IMR-90 (cell line): ENCODE data around the gene PRKAR1A. TPM values are rescaled to one million over a fixed set of nuclear protein-coding genes. Genes with fewer than 3 reads are reported as not detected.

Source experiments
- ATAC-seq: fragments of 200-7000 bp; cut with Tn5 transposase; 2 replicates; pipeline ENCODE4 v1.9.1; 2020; ENCODE audit warnings: low read depth, mild to moderate bottlenecking, moderate library complexity
- BruUV-seq: library from RNA; stranded (reverse); fragments of 400-500 nt; replicated peaks from 2 replicates; lab custom pipeline; 2021; lab: Mats Ljungman, UMichigan
- CTCF ChIA-PET: fragments of 300-600 bp; formaldehyde crosslinking; extraction: SDS; loops from one replicate; lab custom pipeline; 2021; ENCODE audit warnings: antibody characterized with exemption; lab: Yijun Ruan, JAX
- POLR2A ChIA-PET: fragments of 300-600 bp; sonication (Branson Sonifier 250); formaldehyde crosslinking; loops from one replicate; lab custom pipeline; 2022; ENCODE audit warnings: antibody characterized with exemption; ENCODE audit not compliant: unreplicated experiment; lab: Charles Lee
- DNase-seq: peaks from one replicate; pipeline ENCODE4 v3.0.0; 2013
- H2AFZ ChIP-seq: replicated peaks from 2 replicates; pipeline ENCODE3; 2013; ENCODE audit warnings: low read length, mild to moderate bottlenecking; ENCODE audit not compliant: poor library complexity
- H2AK5ac ChIP-seq: 2 replicates; pipeline ENCODE4 v1.6.1; 2013; ENCODE audit warnings: low read depth, low read length, inconsistent platforms
- H2AK9ac ChIP-seq: replicated peaks from 2 replicates; pipeline ENCODE3; 2013; ENCODE audit warnings: mild to moderate bottlenecking, low read depth, low read length, moderate library complexity; ENCODE audit not compliant: poor library complexity
- H2BK120ac ChIP-seq: 2 replicates; pipeline ENCODE4 v1.6.1; 2013; ENCODE audit warnings: low read depth, low read length, inconsistent platforms
- H2BK15ac ChIP-seq: 3 replicates; pipeline ENCODE4 v1.6.1; 2013; ENCODE audit warnings: low read depth, low read length, inconsistent platforms
- H2BK20ac ChIP-seq: 2 replicates; pipeline ENCODE4 v1.6.1; 2013; ENCODE audit warnings: low read depth, mild to moderate bottlenecking, inconsistent platforms, low read length, moderate library complexity
- H2BK5ac ChIP-seq: 2 replicates; pipeline ENCODE4 v1.6.1; 2013; ENCODE audit warnings: mild to moderate bottlenecking, low read depth, low read length, inconsistent platforms; ENCODE audit not compliant: poor library complexity, severe bottlenecking
- H3K14ac ChIP-seq: replicated peaks from 2 replicates; pipeline ENCODE4 v1.6.1; 2013; ENCODE audit warnings: low read depth, low read length, inconsistent platforms
- H3K18ac ChIP-seq: 2 replicates; pipeline ENCODE4 v1.6.1; 2013; ENCODE audit warnings: low read depth, low read length, control low read depth
- H3K23ac ChIP-seq: 2 replicates; pipeline ENCODE4 v1.6.1; 2013; ENCODE audit warnings: low read depth, low read length, inconsistent platforms
- H3K27ac ChIP-seq: 2 replicates; pipeline ENCODE4 v1.5.1; 2013; ENCODE audit warnings: mild to moderate bottlenecking, control low read depth, low read length; ENCODE audit not compliant: insufficient read depth
- H3K27me3 ChIP-seq: 2 replicates; pipeline ENCODE4 v1.6.1; 2013; ENCODE audit warnings: low read length; ENCODE audit not compliant: control insufficient read depth, insufficient read depth
- H3K36me3 ChIP-seq: 2 replicates; pipeline ENCODE4 v1.6.1; 2013; ENCODE audit warnings: low read length, mixed read lengths; ENCODE audit not compliant: control insufficient read depth, insufficient read depth
- H3K4ac ChIP-seq: 2 replicates; pipeline ENCODE4 v1.6.1; 2013; ENCODE audit warnings: low read depth, low read length, inconsistent platforms
- H3K4me1 ChIP-seq: 2 replicates; pipeline ENCODE4 v1.6.1; 2013; ENCODE audit warnings: low read length, mixed read lengths; ENCODE audit not compliant: control insufficient read depth, insufficient read depth
- H3K4me2 ChIP-seq: 2 replicates; pipeline ENCODE4 v1.6.1; 2013; ENCODE audit warnings: low read depth, mild to moderate bottlenecking, control low read depth, low read length, moderate library complexity
- H3K4me3 ChIP-seq: 2 replicates; pipeline ENCODE4 v1.5.1; 2013; ENCODE audit warnings: low read depth, mild to moderate bottlenecking, control low read depth, low read length, moderate library complexity; ENCODE audit not compliant: insufficient read depth
- H3K56ac ChIP-seq: 2 replicates; pipeline ENCODE4 v1.6.1; 2013; ENCODE audit warnings: low read length, inconsistent platforms; ENCODE audit not compliant: insufficient read depth; ENCODE audit errors: extremely low read depth
- H3K79me1 ChIP-seq, 2 experiments: 2 replicates each; pipeline ENCODE4 v1.6.1; 2013; ENCODE audit warnings: low read length in 2 of 2, inconsistent platforms in 1 of 2, low read depth in 1 of 2
- H3K9ac ChIP-seq: 2 replicates; pipeline ENCODE4 v1.6.1; 2013; ENCODE audit warnings: low read depth, low read length, control low read depth
- H3K9me1 ChIP-seq: 2 replicates; pipeline ENCODE4 v1.6.1; 2013; ENCODE audit warnings: low read length, inconsistent platforms; ENCODE audit not compliant: insufficient read depth
- H3K9me3 ChIP-seq: 2 replicates; pipeline ENCODE4 v1.6.1; 2013; ENCODE audit warnings: low read length; ENCODE audit not compliant: control insufficient read depth, insufficient read depth
- H4K20me1 ChIP-seq: 2 replicates; pipeline ENCODE4 v1.6.1; 2013; ENCODE audit warnings: low read length, inconsistent platforms; ENCODE audit not compliant: insufficient read depth
- H4K5ac ChIP-seq: 2 replicates; pipeline ENCODE4 v1.6.1; 2013; ENCODE audit warnings: mild to moderate bottlenecking, low read depth, low read length, control low read depth
- H4K8ac ChIP-seq, 2 experiments: 2 replicates each; pipeline ENCODE4 v1.6.1; 2013; ENCODE audit warnings: low read depth in 2 of 2, low read length in 2 of 2, control low read depth in 1 of 2, inconsistent platforms in 1 of 2
- H4K91ac ChIP-seq: 2 replicates; pipeline ENCODE4 v1.6.1; 2013; ENCODE audit warnings: low read depth, low read length, inconsistent platforms; ENCODE audit not compliant: insufficient read depth
- BHLHE40 ChIP-seq: fragments of 150-350 bp; IDR thresholded peaks from 2 replicates; pipeline ENCODE4 v1.6.1; 2016; ENCODE audit warnings: mild to moderate bottlenecking, low read depth, low read length
- CHD1 ChIP-seq: IDR thresholded peaks from 2 replicates; pipeline ENCODE4 v1.6.1; 2012; ENCODE audit warnings: low read depth, low read length, improper control_type of control experiment
- CTCF ChIP-seq: conservative IDR thresholded peaks from 2 replicates; pipeline ENCODE4 v1.5.1; 2012; ENCODE audit warnings: mild to moderate bottlenecking, low read depth, low read length, improper control_type of control experiment
- MAZ ChIP-seq: IDR thresholded peaks from 2 replicates; pipeline ENCODE4 v1.6.1; 2012; ENCODE audit warnings: low read depth, mild to moderate bottlenecking, low read length, improper control_type of control experiment, moderate library complexity, borderline replicate concordance
- WGBS, 2 experiments: methylation state at CpG; one replicate each; pipeline versions ENCODE4 v1.1.5 to v1.1.7; 2013; ENCODE audit warnings: missing lambda C conversion rate in 2 of 2; ENCODE audit not compliant: insufficient read length in 1 of 2; ENCODE audit errors: extremely low coverage in 2 of 2; 5-methylcytosine and 5-hydroxymethylcytosine counted together
- dilution Hi-C: fragments of 300-500 bp; cut with HindIII; formaldehyde crosslinking; loops from one replicate; pipeline ENCODE4 v1.14.3; 2018; ENCODE audit warnings: low sequenced_read_pairs; ENCODE audit not compliant: unreplicated experiment
- in situ Hi-C: fragments of 300-500 bp; cut with MboI; formaldehyde crosslinking; loops from 3 replicates; pipeline ENCODE4 v1.14.3; 2019; ENCODE audit warnings: low sequenced_read_pairs, inconsistent platforms, mixed read lengths
- intact Hi-C: fragments of 100-400 bp; cut with micrococcal nuclease; formaldehyde crosslinking; loops from 2 replicates; pipeline ENCODE4 v1.10.0; 2022
- polyA plus RNA-seq, 3 experiments: library from polyadenylated mRNA; depleted of rRNA; stranded (reverse); fragments of >200 nt; gene quantifications; 2 replicates each; pipeline ENCODE4 v1.2.3, GENCODE V29; 2012; ENCODE audit warnings: low replicate concordance in 1 of 3
- total RNA-seq: library from RNA; depleted of rRNA; stranded (reverse); fragments of >200 nt; gene quantifications from 2 replicates; pipeline ENCODE4 v1.2.3, GENCODE V29; 2012

PRKAR1A gene
- total and polyA plus RNA-seq, 2 of the 4 experiments (the other 2 are of a cell fraction): 145 to 256 TPM

DNA sequence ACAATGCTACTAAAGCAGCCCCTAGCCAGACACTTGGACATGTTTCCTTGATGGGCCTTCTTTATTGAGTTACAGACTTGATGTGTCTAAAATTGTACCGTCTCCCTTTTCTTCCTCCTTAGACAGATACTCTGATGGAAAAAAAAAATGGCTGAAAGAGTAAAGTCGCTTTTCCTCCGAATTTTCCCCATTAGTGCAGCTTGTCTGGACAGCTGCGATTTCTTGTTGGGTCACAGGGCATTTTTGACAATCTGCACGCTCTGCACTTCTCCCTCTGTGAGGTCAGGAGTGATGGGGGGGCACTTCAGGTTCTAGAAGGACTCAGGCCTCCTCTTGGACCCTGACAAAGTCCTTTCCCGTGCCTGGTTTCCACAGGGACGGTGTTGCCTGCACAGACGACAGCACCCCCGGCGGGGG is 968 bp upstream of the PRKAR1A start:
- Histone ChIP-seq H4K20me1 (peaks cover 26% of the 10 kb centered on the region), H2BK15ac (no peak overlapping the region), H3K79me1 (peaks cover 0 to 14% of the 10 kb centered on the region in 2 experiments; a peak in 2 of 4 replicates), H3K9ac (peak overlapping the region; percentile 85), H4K91ac (no peak overlapping the region), H4K5ac (peak overlapping the region; percentile 28; the same call in 1 of the 2 replicates), H3K56ac (peak overlapping the region; percentile 47; the same call in 1 of the 2 replicates), H3K27ac (peak overlapping the region; percentile 95), H3K4me1 (peaks cover 1% of the 10 kb centered on the region; the same call in 1 of the 2 replicates), H2BK5ac (peak overlapping the region; percentile 61), H3K18ac (no peak overlapping the region), H4K8ac (peak overlapping the region; percentile 73 to 76; a peak in 3 of 4 replicates), H2BK120ac (peak overlapping the region; percentile 13; the same call in 1 of the 2 replicates), H2AFZ (peak overlapping the region; percentile 99), H3K4me2 (peak overlapping the region; percentile 80), H3K4ac (peak overlapping the region; percentile 55; the same call in 1 of the 2 replicates), H3K23ac (peak overlapping the region; percentile 26; the same call in 1 of the 2 replicates), H3K4me3 (peak overlapping the region; percentile 77), H2BK20ac (0 out of 2 replicates have a peak overlapping the region, but pooled peaks have one; percentile 61), H3K27me3 (no peaks in the 10 kb centered on the region), H2AK5ac (no peak overlapping the region), H3K9me1 (peaks cover 2% of the 10 kb centered on the region; the same call in 1 of the 2 replicates), H3K9me3 (no peaks in the 10 kb centered on the region), H3K36me3 (peaks cover 2% of the 10 kb centered on the region; the same call in 1 of the 2 replicates), H3K14ac (peak overlapping the region; percentile 65), H2AK9ac (peak overlapping the region; percentile 98)
- DNase-seq: no peak
- no TSS peak for BruUV-seq
- in situ Hi-C loops: no loop called here
- ChIA-PET CTCF (interaction anchor here (0.6 to 0.7 kb wide), 3 partner anchors 42 to 711 kb away, joined by 3 to 7 read pairs (median 3); no protein-coding TSS in a partner anchor), POLR2A (no interaction called here)
- 0% methylated on average over 6 of the region's 10 CpGs; no CpG with 5 or more reads in 1 of the 2 experiments for WGBS, 2 experiments
- intact Hi-C loops: loop anchor here (2.0 kb wide), 1 partner anchor 44 kb away; no protein-coding TSS in a partner anchor
- no peak for ATAC-seq
- dilution Hi-C loops: no loop called here
- TF ChIP-seq CHD1 (no peak), BHLHE40 (no peak), MAZ (no peak), CTCF (no peak)
